GM12892 (cell line): ENCODE measurements around the gene ULBP2.

Source experiments
- POLR2AphosphoS5 ChIP-seq: IDR thresholded peaks from 2 replicates; pipeline ENCODE4 v1.6.1; 2011; ENCODE audit warnings: low read depth, low read length, control low read depth
- TAF1 ChIP-seq: IDR thresholded peaks from 2 replicates; pipeline ENCODE4 v1.6.1; 2011; ENCODE audit warnings: low read depth, mild to moderate bottlenecking, control low read depth, low read length, borderline replicate concordance

DNA sequence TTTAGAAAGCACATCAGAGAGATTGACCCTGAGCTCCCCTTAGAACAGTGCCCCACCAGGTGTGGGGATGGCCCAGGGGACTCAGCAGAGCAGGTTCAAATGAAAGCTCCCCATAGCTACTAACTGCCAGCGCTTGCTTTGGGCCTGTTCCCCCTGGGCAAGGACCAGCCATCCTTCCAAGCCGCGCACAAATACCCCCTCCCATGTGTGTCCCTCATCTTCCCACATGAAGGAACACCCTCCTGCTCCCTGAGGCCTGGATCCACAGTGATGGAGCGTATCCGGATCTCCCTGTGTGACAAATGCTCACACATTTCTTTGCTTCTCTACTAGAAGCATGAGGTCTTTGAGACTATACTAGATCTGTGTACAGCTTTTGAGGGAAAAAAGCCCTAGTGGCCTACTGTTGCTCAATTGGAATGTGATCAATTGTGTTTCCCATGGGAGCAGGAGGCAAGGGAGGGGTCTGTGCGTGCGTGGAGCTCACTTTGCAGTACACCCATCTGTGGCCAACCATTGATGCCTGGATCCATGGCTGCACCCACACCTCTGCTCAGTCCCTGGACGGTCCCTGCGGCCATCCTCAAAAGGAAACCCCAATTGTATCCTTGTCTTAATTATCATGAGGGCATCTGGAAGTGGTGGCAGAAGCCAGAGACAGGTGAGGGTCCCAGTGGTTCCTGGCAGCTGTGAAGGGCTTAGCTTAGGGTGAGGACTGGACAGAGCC, 17.4 kb upstream of the ULBP2 start:
- no peak for TF ChIP-seq POLR2AphosphoS5
- no peak for TF ChIP-seq TAF1
